NCI-H146 treated with DMSO at 0.1 percent for 48 hours (cell line): ENCODE measurements around the gene MGA.

Experiments used
- DNase-seq: peaks from one replicate; lab custom pipeline; 2025; ENCODE audit not compliant: unreplicated experiment; lab: John Stamatoyannopoulos, UW

MGA gene

GRCh38 chr15:41656188-41656587 lies 4.0 kb upstream of the MGA start:
- DNase-seq, result no peak

- no peak for DNase-seq
These were observed 1.5 kb upstream of the MGA start for GRCh38 chr15:41658689-41659088.

GRCh38 chr15:41659190-41659589 lies 1.0 kb upstream of the MGA start:
- no peak for DNase-seq

GRCh38 chr15:41659855-41660234 lies 360 bp upstream of the MGA start:
- no peak for DNase-seq

- DNase-seq, result peak; percentile 57
These were observed 893 bp downstream of the MGA start for GRCh38 chr15:41661078-41661517.

GRCh38 chr15:41661518-41662225 lies 1.5 kb downstream of the MGA start:
- peak; percentile 68 for DNase-seq

GRCh38 chr15:41666353-41666920 lies 6.2 kb downstream of the MGA start:
- DNase-seq, result no peak

- DNase-seq, result no peak
These were observed 9.5 kb downstream of the MGA start for GRCh38 chr15:41669701-41670100.

GRCh38 chr15:41671656-41672648 lies 11.7 kb downstream of the MGA start:
- DNase-seq, result no peak

GRCh38 chr15:41675337-41675736 lies 15.1 kb downstream of the MGA start:
- no peak for DNase-seq

GRCh38 chr15:41678742-41679141 lies 18.5 kb downstream of the MGA start:
- DNase-seq, result no peak

GRCh38 chr15:41683955-41684354 lies 23.8 kb downstream of the MGA start:
- DNase-seq, result no peak

- no peak for DNase-seq
These were observed 28.5 kb downstream of the MGA start for GRCh38 chr15:41688671-41689070.

- no peak for DNase-seq
These were observed 28.9 kb downstream of the MGA start for GRCh38 chr15:41689083-41689482.

- DNase-seq, result no peak
These were observed 29.6 kb downstream of the MGA start for GRCh38 chr15:41689834-41690233.

- no peak for DNase-seq
These were observed 30.4 kb downstream of the MGA start for GRCh38 chr15:41690636-41691035.

- no peak for DNase-seq
These were observed 31.3 kb downstream of the MGA start for GRCh38 chr15:41691471-41691870.

- no peak for DNase-seq
These were observed 31.8 kb downstream of the MGA start for GRCh38 chr15:41692049-41692448.

GRCh38 chr15:41693757-41694156 lies 33.6 kb downstream of the MGA start:
- no peak for DNase-seq

GRCh38 chr15:41695750-41696436 lies 35.7 kb downstream of the MGA start:
- DNase-seq, result no peak

GRCh38 chr15:41698779-41699178 lies 38.6 kb downstream of the MGA start:
- no peak for DNase-seq
